Glutamatergic neuron (in vitro differentiated cells): ENCODE results near the gene L3MBTL4. TPM values are rescaled to one million over a fixed set of nuclear protein-coding genes. Genes with fewer than 3 reads are reported as not detected.

Source experiments
- DNase-seq: peaks from one replicate; pipeline ENCODE4 v3.0.0; 2022
- H3K27ac Mint-ChIP-seq: one replicate; pipeline ENCODE4 v1.8.0; 2020; ENCODE audit warnings: mild to moderate bottlenecking, mixed read lengths, inconsistent platforms; ENCODE audit not compliant: unreplicated experiment
- H3K27me3 Mint-ChIP-seq: one replicate; pipeline ENCODE4 v1.8.0; 2020; ENCODE audit warnings: mild to moderate bottlenecking, moderate library complexity, mixed read lengths, inconsistent platforms; ENCODE audit not compliant: unreplicated experiment
- H3K36me3 Mint-ChIP-seq: one replicate; pipeline ENCODE4 v1.8.0; 2020; ENCODE audit warnings: mild to moderate bottlenecking, mixed read lengths, inconsistent platforms; ENCODE audit not compliant: unreplicated experiment
- H3K4me1 Mint-ChIP-seq: one replicate; pipeline ENCODE4 v1.8.0; 2020; ENCODE audit warnings: mild to moderate bottlenecking, low read depth, mixed read lengths, inconsistent platforms; ENCODE audit not compliant: unreplicated experiment
- H3K4me3 Mint-ChIP-seq: one replicate; pipeline ENCODE4 v1.8.0; 2020; ENCODE audit warnings: mild to moderate bottlenecking, mixed read lengths, inconsistent platforms; ENCODE audit not compliant: unreplicated experiment
- H3K9me3 Mint-ChIP-seq: one replicate; pipeline ENCODE4 v1.8.0; 2020; ENCODE audit warnings: mild to moderate bottlenecking, moderate library complexity, mixed read lengths, inconsistent platforms; ENCODE audit not compliant: unreplicated experiment
- CTCF ChIP-seq: fragments of 200-600 bp; sonication (generic); IDR thresholded peaks from one replicate; pipeline ENCODE4 v1.5.0; 2021; ENCODE audit not compliant: partially characterized antibody, unreplicated experiment
- total RNA-seq: library from RNA; stranded (reverse); fragmentation: NEBNext Ultra II Directional; extraction: Animal tissue kit (Norgen Biotek cat#: 25700); gene quantifications from one replicate; pipeline ENCODE4 v1.2.1, GENCODE V29; 2021; ENCODE audit not compliant: unreplicated experiment

The L3MBTL4 gene
- total RNA-seq, 1 donor from 2014 or later: 0.32 TPM

- no peaks in the 10 kb centered on the region for H3K9me3 Mint-ChIP-seq
- no peak for DNase-seq
- H3K27ac Mint-ChIP-seq: no peak overlapping the region
- H3K4me3 Mint-ChIP-seq: no peak overlapping the region
- no peaks in the 10 kb centered on the region for H3K27me3 Mint-ChIP-seq
- no peaks in the 10 kb centered on the region for H3K4me1 Mint-ChIP-seq
- H3K36me3 Mint-ChIP-seq: no peaks in the 10 kb centered on the region
- no peak for TF ChIP-seq CTCF
Observed at GRCh38 chr18:6107794-6108193, 306.9 kb downstream of the L3MBTL4 start.

- DNase-seq: no peak
- Mint-ChIP-seq H3K27me3 (peaks cover 2% of the 10 kb centered on the region), H3K36me3 (no peaks in the 10 kb centered on the region), H3K9me3 (no peaks in the 10 kb centered on the region), H3K4me3 (no peak overlapping the region), H3K4me1 (no peaks in the 10 kb centered on the region), H3K27ac (no peak overlapping the region)
- TF ChIP-seq CTCF: no peak
Observed at GRCh38 chr18:6106091-6106685, 308.5 kb downstream of the L3MBTL4 start.

GRCh38 chr18:6103741-6104140 lies 311.0 kb downstream of the L3MBTL4 start:
- Mint-ChIP-seq H3K27ac (no peak overlapping the region), H3K36me3 (no peaks in the 10 kb centered on the region), H3K27me3 (peaks cover 2% of the 10 kb centered on the region), H3K4me1 (no peaks in the 10 kb centered on the region), H3K9me3 (no peaks in the 10 kb centered on the region), H3K4me3 (no peak overlapping the region)
- TF ChIP-seq CTCF: no peak
- no peak for DNase-seq

- no peak for TF ChIP-seq CTCF
- Mint-ChIP-seq H3K4me1 (no peaks in the 10 kb centered on the region), H3K4me3 (no peak overlapping the region), H3K27me3 (peaks cover 1% of the 10 kb centered on the region), H3K9me3 (no peaks in the 10 kb centered on the region), H3K27ac (no peak overlapping the region), H3K36me3 (no peaks in the 10 kb centered on the region)
- no peak for DNase-seq
Observed at GRCh38 chr18:6096730-6097129, 318.0 kb downstream of the L3MBTL4 start.

- Mint-ChIP-seq H3K4me3 (no peak overlapping the region), H3K27ac (no peak overlapping the region), H3K9me3 (no peaks in the 10 kb centered on the region), H3K36me3 (no peaks in the 10 kb centered on the region), H3K27me3 (no peaks in the 10 kb centered on the region), H3K4me1 (no peaks in the 10 kb centered on the region)
- TF ChIP-seq CTCF: no peak
- no peak for DNase-seq
Observed at GRCh38 chr18:6088432-6088831, 326.3 kb downstream of the L3MBTL4 start.
